NCI-H345 (cell line): ENCODE data around the gene ABL1.
"Not testable (repeated sequence)": the region's sequence is repeated elsewhere in the genome, so short reads cannot be mapped to it uniquely, and the experiment has no call there.

Experiments
- DNase-seq: peaks from one replicate; lab custom pipeline; 2025; lab: John Stamatoyannopoulos, UW

Gene ABL1

GRCh38 chr9:130903194-130904069 lies 68.4 kb downstream of the ABL1 start:
- no peak for DNase-seq

GRCh38 chr9:130904070-130905044 lies 69.3 kb downstream of the ABL1 start:
- DNase-seq = no peak

DNA sequence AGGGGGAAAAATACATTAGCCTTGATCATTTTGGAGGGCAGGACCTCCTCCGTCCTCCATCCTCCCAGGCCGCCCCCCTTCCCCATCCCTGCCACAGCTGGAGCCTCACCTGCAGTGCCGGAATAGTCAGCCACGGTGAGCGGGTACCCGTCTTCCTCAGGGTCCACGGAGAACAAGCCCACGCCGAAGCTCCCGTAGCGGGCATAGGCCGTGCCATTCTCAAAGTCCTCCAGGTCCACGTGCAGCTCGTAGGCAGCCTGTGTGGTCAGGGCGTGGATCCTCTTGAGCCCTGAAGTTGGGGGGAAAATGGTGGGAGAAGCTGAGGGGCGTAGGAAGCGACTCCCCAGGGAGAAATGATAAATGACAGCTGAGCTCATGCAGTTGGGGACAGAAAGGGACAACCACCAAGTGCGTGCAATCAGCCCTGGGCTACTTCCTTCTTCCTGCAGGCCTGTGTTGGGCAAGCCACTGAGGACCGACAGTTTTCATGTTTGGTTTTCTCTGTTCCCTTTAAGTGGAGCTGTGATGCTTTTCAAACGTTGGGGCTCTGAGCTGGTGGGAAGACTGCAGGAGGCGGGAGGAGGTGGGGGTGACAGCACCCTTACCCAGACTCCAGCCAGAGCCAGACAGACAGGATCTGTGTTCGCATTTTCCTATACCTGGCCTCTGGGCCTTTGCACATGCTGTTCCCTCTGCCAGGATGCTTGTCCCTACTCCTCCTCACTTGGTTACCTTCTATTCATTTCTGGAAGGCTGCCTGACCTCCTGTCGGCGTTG lies 70.3 kb downstream of the ABL1 start:
- DNase-seq = no peak

GRCh38 chr9:130905902-130906734 lies 71.1 kb downstream of the ABL1 start:
- no peak for DNase-seq

GRCh38 chr9:130906735-130907416 lies 71.8 kb downstream of the ABL1 start:
- no peak for DNase-seq

GRCh38 chr9:130908146-130908877 lies 73.3 kb downstream of the ABL1 start:
- no peak for DNase-seq

GRCh38 chr9:130908878-130909355 lies 73.9 kb downstream of the ABL1 start:
- no peak for DNase-seq

DNA sequence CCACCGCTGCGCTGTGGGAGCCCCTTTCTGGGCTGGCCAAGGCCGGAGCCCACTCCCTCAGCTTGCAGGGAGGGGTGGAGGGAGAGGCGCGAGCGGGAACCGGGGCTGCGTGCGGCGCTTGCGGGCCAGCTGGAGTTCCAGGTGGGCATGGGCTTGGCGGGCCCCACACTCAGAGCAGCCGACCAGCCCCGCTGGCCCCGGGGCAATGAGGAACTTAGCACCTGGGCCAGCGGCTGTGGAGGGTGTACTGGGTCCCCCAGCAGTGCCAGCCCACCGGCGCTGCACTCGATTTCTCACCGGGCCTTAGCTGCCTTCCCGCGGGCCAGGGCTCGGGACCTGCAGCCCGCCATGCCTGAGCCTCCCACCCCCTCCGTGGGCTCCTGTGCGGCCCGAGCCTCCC lies 75.0 kb downstream of the ABL1 start:
- DNase-seq = not testable (repeated sequence)

DNA sequence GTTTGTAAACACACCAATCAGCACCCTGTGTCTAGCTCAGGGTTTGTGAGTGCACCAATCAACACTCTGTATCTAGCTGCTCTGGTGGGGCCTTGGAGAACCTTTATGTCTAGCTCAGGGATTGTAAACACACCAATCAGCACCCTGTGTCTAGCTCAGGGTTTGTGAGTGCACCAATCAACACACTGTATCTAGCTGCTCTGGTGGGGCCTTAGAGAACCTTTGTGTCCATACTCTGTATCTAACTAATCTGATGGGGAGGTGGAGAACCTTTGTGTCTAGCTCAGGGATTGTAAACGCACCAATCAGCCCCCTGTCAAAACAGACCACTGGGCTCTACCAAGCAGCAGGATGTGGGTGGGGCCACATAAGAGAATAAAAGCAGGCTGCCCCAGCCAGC lies 75.6 kb downstream of the ABL1 start:
- not testable (repeated sequence) for DNase-seq

DNA sequence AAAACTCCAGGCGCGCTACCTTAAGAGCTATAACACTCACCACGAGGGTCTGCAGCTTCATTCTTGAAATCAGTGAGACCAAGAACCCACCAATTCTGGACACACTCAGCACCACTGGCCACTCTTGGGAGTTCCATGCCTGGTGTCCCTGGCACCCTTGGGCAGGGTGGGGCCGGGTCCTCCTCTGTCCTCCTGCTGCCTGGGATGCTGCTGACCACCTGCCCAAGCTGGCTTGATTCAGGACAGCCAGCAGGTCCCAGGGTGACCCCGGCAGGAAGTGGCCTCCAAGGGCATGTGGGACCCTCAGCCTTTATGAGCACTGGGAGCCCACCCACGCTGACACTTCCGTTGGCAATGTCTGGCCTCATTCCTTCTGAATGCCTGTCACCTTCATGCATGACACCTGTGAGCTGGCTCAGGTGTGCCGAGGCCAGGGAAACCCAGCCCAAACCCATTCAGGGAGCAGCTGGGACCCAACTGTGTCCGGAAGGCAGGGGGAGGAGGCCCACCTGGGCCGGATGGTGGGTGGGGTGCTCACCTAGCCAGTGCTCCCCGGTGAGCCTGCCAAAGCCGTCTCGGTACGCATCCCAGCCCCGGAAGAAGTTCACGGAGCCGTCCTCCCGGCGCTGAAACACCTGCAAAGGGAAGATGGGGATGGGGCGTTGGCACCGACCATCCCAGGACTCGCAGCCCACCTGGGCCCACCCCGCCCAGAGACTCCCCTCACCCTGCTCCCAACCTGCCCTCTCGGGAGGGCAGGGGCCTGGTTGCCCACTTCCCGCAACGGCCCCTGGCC lies 76.4 kb downstream of the ABL1 start:
- no peak for DNase-seq

- DNase-seq = no peak
Measured at GRCh38 chr9:130912932-130913598, 78.0 kb downstream of the ABL1 start.

DNA sequence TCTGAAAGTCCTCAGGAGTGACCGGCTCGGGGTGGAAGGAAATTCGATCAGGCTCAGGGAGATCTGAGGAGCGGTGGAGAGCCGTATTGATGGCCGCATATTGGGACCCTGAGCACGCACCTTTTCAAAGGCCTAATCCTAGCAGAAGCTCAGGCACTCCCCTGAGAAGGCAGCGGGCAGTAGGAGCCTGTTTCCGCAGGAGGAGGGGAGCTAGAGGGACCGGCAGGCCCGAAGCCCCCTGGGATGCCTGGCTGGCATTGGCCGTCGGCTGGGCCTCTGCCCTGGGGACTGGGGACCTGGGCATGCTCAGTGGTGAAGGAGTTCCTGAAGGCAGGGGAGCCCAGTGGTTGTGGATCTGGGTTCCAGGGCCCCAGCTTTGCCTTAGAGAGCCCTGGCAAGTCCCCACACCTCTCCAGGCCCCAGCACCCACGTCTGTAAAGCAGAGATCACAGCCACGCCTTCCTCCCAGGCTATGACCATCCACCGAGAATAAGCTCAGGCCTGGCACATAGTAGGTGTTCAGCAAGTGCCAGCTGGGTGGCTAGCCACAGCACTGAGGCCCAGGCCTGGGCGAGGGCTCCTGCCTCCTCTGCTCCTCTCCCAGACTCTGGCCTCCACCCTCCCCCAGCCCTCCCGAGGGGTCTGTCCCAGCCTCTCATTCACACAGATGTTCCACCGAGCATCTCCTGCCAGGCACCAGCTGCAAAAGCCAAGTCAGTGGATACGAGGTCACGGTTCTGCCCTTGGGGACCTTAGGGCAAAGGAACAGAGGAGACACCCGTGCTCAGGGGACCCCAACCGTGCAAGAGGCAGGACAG lies 78.8 kb downstream of the ABL1 start:
- DNase-seq = no peak

- DNase-seq = no peak
Measured at GRCh38 chr9:130914417-130915095, 79.5 kb downstream of the ABL1 start.

DNA sequence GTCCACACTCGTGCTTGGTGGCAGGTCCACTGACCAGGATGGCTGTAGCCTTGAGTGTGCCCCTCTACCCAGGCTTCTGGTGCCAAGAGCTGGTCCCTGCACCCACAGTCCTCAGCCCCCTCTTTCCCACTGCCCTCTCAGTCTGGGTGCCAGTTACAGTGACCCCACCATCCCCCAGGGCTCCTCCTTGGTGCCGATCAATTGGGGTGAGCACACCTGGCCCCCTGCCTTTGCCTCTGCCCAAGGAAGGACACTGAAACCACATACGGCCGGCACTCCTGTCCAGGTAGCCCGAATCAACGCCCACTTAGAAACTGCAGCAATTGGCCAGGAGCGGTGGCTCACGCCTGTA lies 80.0 kb downstream of the ABL1 start:
- DNase-seq = no peak

GRCh38 chr9:130917168-130917960 lies 82.3 kb downstream of the ABL1 start:
- no peak for DNase-seq
